ENCODE results near the gene LRRC8B. TPM values are rescaled to one million over a fixed set of nuclear protein-coding genes. Genes with fewer than 3 reads are reported as not detected.

Gene LRRC8B
- total RNA-seq, 4 donors from 2014 or later, result 3.3 to 9.2 (median 4.1) TPM

DNA sequence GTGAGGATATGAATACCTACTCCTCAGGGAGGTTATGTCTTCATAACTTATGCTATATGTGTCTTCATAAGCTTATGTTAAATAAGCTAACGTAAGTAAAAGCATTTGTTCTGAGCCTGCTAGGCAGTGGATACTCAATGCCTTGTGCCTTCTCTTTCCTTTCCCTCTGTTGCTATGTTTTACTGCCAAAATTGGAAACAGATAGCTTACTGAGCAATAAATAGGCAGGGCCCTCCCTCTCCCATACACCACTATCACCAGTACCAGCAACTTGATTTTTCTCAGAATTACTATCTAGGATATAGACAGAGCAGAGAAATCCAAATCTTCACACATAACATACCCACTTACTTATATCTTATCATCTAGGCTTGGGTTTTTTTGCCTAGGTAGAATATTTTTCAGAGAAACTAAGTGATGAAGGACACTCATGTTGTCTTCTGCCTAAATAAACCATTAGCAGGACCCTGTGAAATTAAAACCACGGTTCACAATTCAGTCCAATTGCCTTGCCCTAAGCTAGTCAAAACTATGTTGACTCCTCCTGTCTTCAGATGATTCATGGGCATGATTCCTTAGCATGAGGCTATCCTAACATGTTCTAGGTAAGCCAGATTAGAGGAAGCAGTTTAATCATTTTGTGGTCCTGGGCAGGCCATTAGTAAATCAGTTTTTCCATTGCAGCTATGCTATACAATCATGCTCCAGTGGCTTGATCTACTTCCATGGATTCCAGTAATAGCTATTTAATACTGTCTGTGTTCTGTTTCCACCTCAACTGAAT is 92.4 kb downstream of the LRRC8B start:
- DNase-seq (ENCODE audit: extremely low spot score), result no peak
- WGBS, result 85% methylated on average over 2 of the region's 2 CpGs
- H3K36me3 ChIP-seq, result no peaks in the 10 kb centered on the region
- TF ChIP-seq, protein P1, sequence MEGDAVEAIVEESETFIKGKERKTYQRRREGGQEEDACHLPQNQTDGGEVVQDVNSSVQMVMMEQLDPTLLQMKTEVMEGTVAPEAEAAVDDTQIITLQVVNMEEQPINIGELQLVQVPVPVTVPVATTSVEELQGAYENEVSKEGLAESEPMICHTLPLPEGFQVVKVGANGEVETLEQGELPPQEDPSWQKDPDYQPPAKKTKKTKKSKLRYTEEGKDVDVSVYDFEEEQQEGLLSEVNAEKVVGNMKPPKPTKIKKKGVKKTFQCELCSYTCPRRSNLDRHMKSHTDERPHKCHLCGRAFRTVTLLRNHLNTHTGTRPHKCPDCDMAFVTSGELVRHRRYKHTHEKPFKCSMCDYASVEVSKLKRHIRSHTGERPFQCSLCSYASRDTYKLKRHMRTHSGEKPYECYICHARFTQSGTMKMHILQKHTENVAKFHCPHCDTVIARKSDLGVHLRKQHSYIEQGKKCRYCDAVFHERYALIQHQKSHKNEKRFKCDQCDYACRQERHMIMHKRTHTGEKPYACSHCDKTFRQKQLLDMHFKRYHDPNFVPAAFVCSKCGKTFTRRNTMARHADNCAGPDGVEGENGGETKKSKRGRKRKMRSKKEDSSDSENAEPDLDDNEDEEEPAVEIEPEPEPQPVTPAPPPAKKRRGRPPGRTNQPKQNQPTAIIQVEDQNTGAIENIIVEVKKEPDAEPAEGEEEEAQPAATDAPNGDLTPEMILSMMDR (IDR thresholded peaks at IDR 0.05), result no peak
- peaks cover 0 to 15% (median 3%) of the 10 kb centered on the region in 4 donors for H3K4me1 ChIP-seq
- H3K9me3 ChIP-seq, result no peaks in the 10 kb centered on the region
- no peak overlapping the region for H3K27ac ChIP-seq (replicated peaks in 1 of 4)
- intact Hi-C loops (cut with DNase I), result no loop called here
- no peak overlapping the region for H3K4me3 ChIP-seq
- no peaks in the 10 kb centered on the region for H3K27me3 ChIP-seq

DNA sequence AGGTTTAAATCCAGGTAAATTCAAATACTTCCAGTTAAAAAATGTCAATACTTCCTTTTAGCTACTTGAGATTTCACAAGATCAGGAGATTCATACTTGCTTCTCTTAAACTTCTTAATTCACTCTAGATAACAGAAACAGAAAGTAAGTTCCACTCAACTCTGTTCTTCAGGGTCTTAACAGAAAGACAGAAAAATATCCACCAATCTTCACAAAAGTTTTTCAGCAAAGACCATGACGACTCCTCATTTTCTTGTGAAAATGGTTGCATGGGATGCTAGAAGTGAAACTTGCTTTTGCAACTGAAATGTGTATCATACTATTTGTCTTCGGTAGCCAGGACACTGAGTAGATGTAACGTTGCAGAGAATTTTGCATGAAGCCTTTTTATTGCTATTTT is 96.0 kb downstream of the LRRC8B start:
- no peak for DNase-seq (ENCODE audit: extremely low spot score)
- Histone ChIP-seq H3K4me3 (no peak overlapping the region), H3K27ac (replicated peaks in 1 of 4) (no peak overlapping the region), H3K9me3 (no peaks in the 10 kb centered on the region), H3K4me1 (peaks cover 0 to 15% (median 3%) of the 10 kb centered on the region in 4 donors), H3K27me3 (no peaks in the 10 kb centered on the region), H3K36me3 (no peaks in the 10 kb centered on the region)
- WGBS, result 89% methylated on average over 3 of the region's 3 CpGs
- intact Hi-C loops (cut with DNase I), result no loop called here
- TF ChIP-seq, protein P1 (IDR thresholded peaks at IDR 0.05), result no peak
- no peak for TF ChIP-seq EP300 (IDR thresholded peaks at IDR 0.05)

DNA sequence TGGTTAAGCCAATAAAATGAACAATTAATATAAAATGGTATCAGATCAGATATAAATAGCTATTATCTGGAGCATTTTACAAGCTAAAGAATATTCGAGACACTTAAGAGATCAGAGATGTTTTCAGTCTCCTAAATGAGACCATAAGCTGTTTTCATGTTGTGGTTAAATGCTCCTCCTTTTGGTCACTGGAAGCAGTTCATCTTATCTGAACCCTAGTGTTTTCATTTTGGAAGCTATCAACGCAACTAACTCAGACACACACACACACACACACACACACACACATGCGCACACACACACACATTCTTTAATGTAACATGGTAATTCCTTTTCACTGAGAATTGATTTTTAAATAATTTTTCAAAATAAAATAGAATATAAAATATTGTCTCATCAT is 98.3 kb downstream of the LRRC8B start:
- intact Hi-C loops (cut with DNase I), result no loop called here
- no peak overlapping the region for H3K27ac ChIP-seq (replicated peaks in 1 of 4)
- TF ChIP-seq POLR2AphosphoS5 (IDR thresholded peaks at IDR 0.05), result no peak
- no peak for TF ChIP-seq EP300 (IDR thresholded peaks at IDR 0.05)
- TF ChIP-seq POLR2A (IDR thresholded peaks at IDR 0.05; ENCODE audit: low read depth), result no peak
- TF ChIP-seq, protein P1 (IDR thresholded peaks at IDR 0.05), result no peak
- H3K9me3 ChIP-seq, result no peaks in the 10 kb centered on the region
- DNase-seq (ENCODE audit: extremely low spot score), result no peak
- H3K36me3 ChIP-seq, result no peaks in the 10 kb centered on the region
- no peaks in the 10 kb centered on the region for H3K4me1 ChIP-seq
- no peaks in the 10 kb centered on the region for H3K27me3 ChIP-seq
- WGBS, result 64% methylated on average over 3 of the region's 3 CpGs
- H3K4me3 ChIP-seq, result no peak overlapping the region

DNA sequence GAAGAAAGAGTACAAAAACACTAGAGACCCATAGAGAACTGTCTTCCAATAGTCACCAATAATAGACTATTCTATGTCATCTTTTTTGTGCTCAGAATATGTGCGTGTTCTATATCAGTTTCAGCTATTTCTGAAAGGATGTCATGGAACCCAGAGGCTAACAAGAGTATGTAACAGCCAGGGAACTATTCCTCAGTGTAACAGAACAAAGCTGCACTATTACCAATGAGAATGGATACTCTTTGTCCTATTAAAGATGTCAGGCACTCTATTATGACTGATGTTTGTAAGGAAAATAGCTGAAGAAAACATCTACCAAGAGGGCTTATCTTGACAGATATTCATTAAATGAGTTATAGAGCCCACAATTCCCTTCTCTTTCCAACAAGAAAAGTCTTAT is 99.7 kb downstream of the LRRC8B start:
- Histone ChIP-seq H3K36me3 (no peaks in the 10 kb centered on the region), H3K9me3 (no peaks in the 10 kb centered on the region), H3K4me3 (no peak overlapping the region), H3K27me3 (no peaks in the 10 kb centered on the region), H3K27ac (replicated peaks in 1 of 4) (peak overlapping the region in 1 of 4 donors; percentile 21), H3K4me1 (no peaks in the 10 kb centered on the region)
- 91% methylated on average over 1 of the region's 1 CpG for WGBS
- TF ChIP-seq POLR2AphosphoS5 (IDR thresholded peaks at IDR 0.05), result no peak
- TF ChIP-seq EP300 (IDR thresholded peaks at IDR 0.05), result no peak
- TF ChIP-seq, protein P1 (IDR thresholded peaks at IDR 0.05), result no peak
- TF ChIP-seq POLR2A (IDR thresholded peaks at IDR 0.05; ENCODE audit: low read depth), result no peak
- no peak for DNase-seq (ENCODE audit: extremely low spot score)
- intact Hi-C loops (cut with DNase I), result no loop called here
